Measurements from ENCODE around the gene TTC34. TPM values are rescaled to one million over a fixed set of nuclear protein-coding genes. Genes with fewer than 3 reads are reported as not detected.

Gene TTC34
- polyA plus RNA-seq, 6 donors from 2014 or later = 0.05 to 0.37 (median 0.21) TPM; not detected in 1

Other genes starting within 250 kb of the TTC34 start
- 10 to 100 TPM; 40.7 to 75.6 (median 50.4) TPM for gene TNFRSF14, start 245.3 kb downstream of the TTC34 start, polyA plus RNA-seq (ENCODE audit: low read depth in 6 of 6)
- gene PRXL2B, start 214.9 kb downstream of the TTC34 start, polyA plus RNA-seq (ENCODE audit: low read depth in 6 of 6) = 10 to 100 TPM; 11.6 to 18.6 (median 13.7) TPM
- gene MMEL1, start 168.7 kb downstream of the TTC34 start, polyA plus RNA-seq (ENCODE audit: low read depth in 6 of 6) = 1 to 10 TPM in 5 of 6 donors, not detected in 1; 1.0 to 8.5 (median 5.3) TPM
- not detected for gene ACTRT2, start 219.8 kb upstream of the TTC34 start, polyA plus RNA-seq (ENCODE audit: low read depth in 6 of 6)